NCI-H1105 treated with DMSO at 0.1 percent for 48 hours (cell line): ENCODE measurements around the gene AR.
"Not testable (repeated sequence)": the region's sequence is repeated elsewhere in the genome, so short reads cannot be mapped to it uniquely, and the experiment has no call there.

ENCODE experiments used
- DNase-seq: peaks from one replicate; lab custom pipeline; 2025; lab: John Stamatoyannopoulos, UW

AR gene

GRCh38 chrX:67648361-67648760, 104.5 kb downstream of the AR start:
- DNase-seq: no peak

DNA sequence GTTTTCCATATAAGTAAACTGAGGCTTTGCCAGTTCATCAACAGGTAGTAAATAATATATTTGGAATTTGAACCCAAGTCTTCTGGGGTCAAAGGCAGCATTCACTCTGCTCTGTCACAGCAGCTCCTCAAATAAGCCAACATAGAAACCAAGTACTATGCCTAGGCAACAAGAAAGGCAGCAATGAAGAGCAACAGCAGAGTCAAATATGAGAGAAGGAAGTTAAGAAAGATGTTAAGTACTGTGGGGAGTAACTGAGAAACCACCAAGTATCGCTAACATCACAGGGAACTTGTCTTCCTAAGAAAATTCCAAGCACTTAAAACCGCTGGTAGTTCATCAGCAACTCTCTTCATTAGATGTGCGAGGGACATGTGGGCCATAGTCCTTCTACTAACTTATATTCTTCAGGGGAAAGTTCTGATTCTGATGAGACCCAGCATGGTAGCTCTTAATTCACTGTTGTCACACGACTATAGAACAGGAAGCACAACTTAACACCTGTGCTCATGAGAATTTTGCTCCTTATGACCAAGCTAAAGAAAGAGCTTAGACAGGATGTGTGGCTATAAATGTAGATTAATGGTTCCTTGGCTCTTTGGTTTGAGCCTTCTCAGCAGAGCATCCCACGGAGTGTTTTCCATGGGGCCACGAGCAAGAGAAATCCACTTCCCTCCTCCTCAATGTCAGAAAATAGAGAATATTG, 107.8 kb downstream of the AR start:
- DNase-seq: no peak

GRCh38 chrX:67652543-67652942, 108.7 kb downstream of the AR start:
- DNase-seq: no peak

- no peak for DNase-seq
Observed at GRCh38 chrX:67654301-67654700, 110.5 kb downstream of the AR start.

- no peak for DNase-seq
Observed at GRCh38 chrX:67665583-67665982, 121.8 kb downstream of the AR start.

GRCh38 chrX:67670717-67671116, 126.9 kb downstream of the AR start:
- DNase-seq: not testable (repeated sequence)

DNA sequence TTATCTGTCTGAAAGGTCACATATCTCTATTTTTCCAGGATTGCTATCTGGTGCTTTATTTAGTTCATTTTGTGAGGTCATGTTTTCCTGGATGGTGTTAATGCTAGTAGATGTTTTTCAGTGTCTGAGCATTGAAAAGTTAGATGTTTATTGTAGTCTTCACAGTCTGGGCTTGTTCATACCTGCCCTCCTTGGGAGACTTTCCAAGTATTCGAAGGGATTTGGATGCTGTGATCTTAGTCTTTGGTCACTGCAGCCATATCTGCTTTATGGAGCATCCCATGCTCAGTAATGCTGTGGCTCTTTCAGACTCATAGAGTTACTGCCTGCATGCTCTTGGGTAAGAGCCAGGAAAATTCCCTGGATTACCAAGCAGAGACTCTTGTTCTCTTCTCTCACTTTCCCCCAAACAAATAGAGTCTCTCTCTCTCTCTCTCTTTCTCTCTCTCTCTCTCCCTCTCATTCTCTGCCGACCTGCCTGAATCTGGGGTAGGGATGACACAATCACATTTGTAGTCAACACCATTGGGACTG, 130.0 kb downstream of the AR start:
- no peak for DNase-seq

DNA sequence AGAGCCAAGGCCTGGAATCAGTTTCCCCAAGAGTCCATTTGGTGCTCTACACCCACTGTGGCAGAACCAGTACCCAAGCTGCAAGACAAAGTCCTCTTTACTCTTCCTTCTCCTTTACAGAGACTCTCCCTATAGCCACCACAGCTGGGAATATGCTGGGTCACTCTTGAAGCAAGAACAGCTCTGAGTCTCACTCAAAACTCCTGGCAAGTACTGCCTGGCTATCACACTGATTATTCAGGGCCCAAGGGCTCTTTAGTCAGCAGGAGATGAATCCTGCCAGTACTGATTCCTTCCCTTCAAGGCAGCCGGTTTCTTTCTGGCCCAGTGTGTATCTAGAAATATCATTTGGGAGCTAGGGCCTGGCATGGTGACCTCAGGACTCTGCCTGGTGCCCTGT, 130.9 kb downstream of the AR start:
- no peak for DNase-seq

DNA sequence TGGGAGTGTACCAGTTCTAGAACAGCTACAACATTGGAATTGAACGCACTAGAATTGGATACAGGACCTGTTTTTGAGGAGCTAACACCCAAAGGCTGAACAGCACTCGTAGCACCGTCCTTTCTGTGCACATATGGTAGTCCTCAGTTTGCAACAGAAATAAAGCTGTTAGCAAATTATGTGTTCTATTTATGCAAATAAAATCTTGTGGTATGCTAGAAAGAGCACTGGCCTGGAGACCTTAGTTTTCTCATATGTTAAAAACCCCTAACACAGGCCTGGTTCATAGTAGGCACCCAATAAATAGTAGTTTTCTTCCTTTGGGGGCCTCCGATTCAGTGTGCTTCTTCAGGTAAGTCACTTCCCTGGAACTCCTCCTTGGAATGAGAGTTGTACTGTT, 140.3 kb downstream of the AR start:
- DNase-seq: no peak

GRCh38 chrX:67692246-67692645, 148.4 kb downstream of the AR start:
- DNase-seq: no peak

GRCh38 chrX:67693928-67694327, 150.1 kb downstream of the AR start:
- no peak for DNase-seq

- no peak for DNase-seq
Observed at GRCh38 chrX:67697452-67697851, 153.6 kb downstream of the AR start.

DNA sequence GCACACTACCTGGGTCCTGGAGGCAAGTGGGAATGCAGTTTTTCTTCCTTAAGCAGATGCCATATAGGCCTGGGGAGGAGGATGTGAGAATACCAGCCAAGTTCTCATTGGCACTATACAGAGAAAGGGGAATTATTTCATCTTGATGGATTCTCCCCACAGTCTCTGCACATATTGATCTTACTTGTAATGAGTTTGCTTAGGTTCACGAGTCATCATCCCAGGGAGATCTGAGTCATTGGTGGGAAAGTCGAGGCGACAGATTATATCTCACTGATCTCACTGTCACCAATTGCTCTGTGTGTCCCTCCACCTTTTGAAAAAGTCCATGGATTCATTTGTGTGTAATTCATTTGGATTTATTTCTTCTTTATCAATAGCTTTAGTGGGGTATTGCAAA, 156.8 kb downstream of the AR start:
- no peak for DNase-seq

DNA sequence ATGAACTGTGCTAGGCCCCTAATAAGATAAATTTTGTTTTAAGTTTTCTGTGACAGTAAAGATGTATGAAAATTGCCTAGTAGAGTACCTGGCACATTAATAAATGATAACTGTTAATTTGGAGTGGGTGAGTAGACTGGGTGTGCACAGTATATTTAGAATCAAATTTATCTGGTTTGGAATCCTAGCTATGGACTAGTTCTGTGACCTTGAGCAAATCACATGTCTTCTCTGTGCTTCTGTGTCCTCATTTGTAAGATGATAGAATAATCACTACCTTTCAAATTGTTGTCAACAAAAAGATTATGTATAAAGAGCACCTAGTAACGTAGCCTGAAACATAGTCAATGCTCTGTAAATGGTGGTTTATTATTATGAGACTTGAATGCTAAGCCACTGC, 170.2 kb downstream of the AR start:
- DNase-seq: no peak

- DNase-seq: no peak
Observed at GRCh38 chrX:67717571-67717970, 173.8 kb downstream of the AR start.

GRCh38 chrX:67718926-67719325, 175.1 kb downstream of the AR start:
- DNase-seq: no peak

GRCh38 chrX:67720344-67720743, 176.5 kb downstream of the AR start:
- no peak for DNase-seq

DNA sequence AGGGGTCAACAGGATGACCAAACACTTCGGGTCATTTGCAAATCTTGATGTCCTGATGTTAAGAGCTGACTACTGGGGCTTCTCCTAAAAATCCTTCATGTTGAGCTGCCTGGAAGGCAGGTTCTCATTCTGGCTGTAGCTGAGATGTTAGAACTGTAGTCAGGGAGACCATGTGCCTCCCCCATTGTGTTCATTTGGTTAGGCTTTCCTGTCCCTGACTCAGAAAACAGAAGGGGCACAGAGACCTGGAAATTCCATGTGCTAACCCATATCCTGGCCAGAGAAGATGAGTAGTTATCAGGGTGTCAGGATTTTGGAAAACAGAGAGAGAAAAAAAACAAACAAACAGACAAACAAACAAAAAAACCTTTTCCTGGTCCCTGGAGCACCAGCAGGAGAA, 177.5 kb downstream of the AR start:
- DNase-seq: no peak

GRCh38 chrX:67723580-67724351, 179.9 kb downstream of the AR start:
- no peak for DNase-seq

DNA sequence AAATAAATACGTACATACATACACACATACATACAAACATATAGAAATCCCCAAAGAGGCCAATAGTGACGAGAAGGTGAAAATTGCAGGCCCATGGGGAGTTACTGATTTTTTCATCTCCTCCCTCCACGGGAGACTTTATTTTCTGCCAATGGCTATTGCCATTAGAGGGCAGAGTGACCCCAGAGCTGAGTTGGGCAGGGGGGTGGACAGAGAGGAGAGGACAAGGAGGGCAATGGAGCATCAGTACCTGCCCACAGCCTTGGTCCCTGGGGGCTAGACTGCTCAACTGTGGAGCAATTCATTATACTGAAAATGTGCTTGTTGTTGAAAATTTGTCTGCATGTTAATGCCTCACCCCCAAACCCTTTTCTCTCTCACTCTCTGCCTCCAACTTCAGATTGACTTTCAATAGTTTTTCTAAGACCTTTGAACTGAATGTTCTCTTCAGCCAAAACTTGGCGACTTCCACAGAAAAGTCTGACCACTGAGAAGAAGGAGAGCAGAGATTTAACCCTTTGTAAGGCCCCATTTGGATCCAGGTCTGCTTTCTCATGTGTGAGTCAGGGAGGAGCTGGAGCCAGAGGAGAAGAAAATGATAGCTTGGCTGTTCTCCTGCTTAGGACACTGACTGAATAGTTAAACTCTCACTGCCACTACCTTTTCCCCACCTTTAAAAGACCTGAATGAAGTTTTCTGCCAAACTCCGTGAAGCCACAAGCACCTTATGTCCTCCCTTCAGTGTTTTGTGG, 180.7 kb downstream of the AR start:
- no peak for DNase-seq

DNA sequence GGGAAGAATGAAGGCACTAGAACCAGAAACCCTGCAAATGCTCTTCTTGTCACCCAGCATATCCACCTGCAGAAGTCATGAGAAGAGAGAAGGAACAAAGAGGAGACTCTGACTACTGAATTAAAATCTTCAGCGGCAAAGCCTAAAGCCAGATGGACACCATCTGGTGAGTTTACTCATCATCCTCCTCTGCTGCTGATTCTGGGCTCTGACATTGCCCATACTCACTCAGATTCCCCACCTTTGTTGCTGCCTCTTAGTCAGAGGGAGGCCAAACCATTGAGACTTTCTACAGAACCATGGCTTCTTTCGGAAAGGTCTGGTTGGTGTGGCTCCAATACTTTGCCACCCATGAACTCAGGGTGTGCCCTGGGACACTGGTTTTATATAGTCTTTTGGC, 181.7 kb downstream of the AR start:
- no peak for DNase-seq

- DNase-seq: no peak
Observed at GRCh38 chrX:67726018-67726417, 182.2 kb downstream of the AR start.

GRCh38 chrX:67727576-67727975, 183.8 kb downstream of the AR start:
- no peak for DNase-seq
